Measurements from ENCODE around the gene STK32B.

GRCh38 chr4:5143940-5144339 is 92.7 kb downstream of the STK32B start:
- TF ChIP-seq CTCF (IDR thresholded peaks at IDR 0.05) (no peak), POLR2A (IDR thresholded peaks at IDR 0.05) (no peak)
